RWPE2 (cell line): Measurements from ENCODE around the gene STX1A.

Source experiments
- ATAC-seq: fragments of 200-7000 bp; cut with Tn5 transposase; 3 replicates; pipeline ENCODE4 v1.9.1; 2021; ENCODE audit warnings: low read depth
- DNase-seq: peaks from one replicate; pipeline ENCODE4 v3.0.0-alpha.2; 2020; ENCODE audit warnings: low spot score
- H3K27ac ChIP-seq: fragments of 450-650 bp; 2 replicates; pipeline ENCODE4 v1.5.1; 2017; ENCODE audit warnings: mild to moderate bottlenecking; ENCODE audit not compliant: poor library complexity, severe bottlenecking
- H3K27me3 ChIP-seq: fragments of 250-450 bp; sonication (Bioruptor Pico); 2 replicates; pipeline ENCODE4 v1.5.1; 2021; ENCODE audit warnings: mild to moderate bottlenecking, moderate library complexity; ENCODE audit not compliant: insufficient read depth, poor library complexity, severe bottlenecking
- H3K36me3 ChIP-seq: fragments of 250-450 bp; sonication (Bioruptor Pico); 2 replicates; pipeline ENCODE4 v1.5.1; 2020; ENCODE audit warnings: low read depth, mild to moderate bottlenecking, moderate library complexity
- H3K4me1 ChIP-seq: fragments of 250-450 bp; sonication (Bioruptor Pico); 2 replicates; pipeline ENCODE4 v1.5.1; 2021; ENCODE audit warnings: mild to moderate bottlenecking, moderate library complexity; ENCODE audit not compliant: insufficient read depth, poor library complexity, severe bottlenecking
- H3K4me3 ChIP-seq: fragments of 250-450 bp; sonication (Bioruptor Pico); 2 replicates; pipeline ENCODE4 v1.5.1; 2021; ENCODE audit warnings: mild to moderate bottlenecking, moderate library complexity; ENCODE audit not compliant: severe bottlenecking
- H3K9me3 ChIP-seq: fragments of 250-450 bp; sonication (Bioruptor Pico); 2 replicates; pipeline ENCODE4 v1.5.1; 2021; ENCODE audit warnings: mild to moderate bottlenecking, moderate library complexity; ENCODE audit not compliant: severe bottlenecking
- TF ChIP-seq, protein P1 (sequence below): fragments of 450-650 bp; IDR thresholded peaks from one replicate; pipeline ENCODE4 v1.5.1; 2017; ENCODE audit warnings: mild to moderate bottlenecking, moderate library complexity; ENCODE audit not compliant: poor library complexity, severe bottlenecking

The STX1A gene

DNA sequence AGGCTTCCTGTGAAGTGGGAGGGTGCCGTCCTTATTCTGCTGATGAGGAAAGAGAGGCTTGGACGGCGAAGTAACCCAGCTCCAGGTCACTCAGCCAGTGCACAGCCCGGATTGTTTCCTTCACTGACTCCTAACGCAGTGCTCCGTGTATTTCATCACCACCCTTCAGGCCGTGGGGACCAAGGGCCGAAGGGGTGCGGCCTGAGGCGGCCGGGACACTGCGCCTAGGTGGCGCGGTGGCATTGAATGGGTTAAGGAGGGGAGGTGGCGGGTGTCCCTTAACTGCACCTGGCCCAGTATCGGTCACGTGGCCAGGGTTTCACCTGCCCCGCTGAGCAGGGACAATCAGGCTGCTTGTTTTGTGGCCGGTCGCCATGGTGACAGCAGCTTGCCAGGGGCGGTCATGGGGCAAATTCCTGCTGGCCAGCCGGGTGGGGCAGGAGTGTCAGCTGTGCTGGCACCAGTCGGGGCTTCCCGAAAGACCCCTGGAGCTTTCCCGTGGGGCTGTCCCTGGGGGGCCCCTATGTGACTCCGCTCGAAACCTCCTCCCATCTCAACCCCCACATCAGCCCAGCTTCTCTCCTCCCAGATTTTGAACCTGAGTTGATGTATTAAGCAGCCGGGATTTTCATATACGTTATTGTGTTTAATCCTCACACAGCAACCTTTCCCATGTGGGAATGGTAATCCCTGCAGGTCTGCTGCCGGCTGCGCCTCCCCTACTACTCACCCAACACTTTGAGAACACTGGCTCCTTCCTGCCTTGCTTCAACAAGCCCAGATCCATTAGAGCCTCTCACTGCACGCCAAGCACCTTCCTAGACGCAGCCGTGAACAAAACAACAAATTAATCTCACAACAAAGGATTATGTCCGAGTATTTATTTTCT lies 23.5 kb upstream of the STX1A start:
- Histone ChIP-seq H3K9me3 (no peaks in the 10 kb centered on the region), H3K27me3 (no peaks in the 10 kb centered on the region), H3K36me3 (no peaks in the 10 kb centered on the region), H3K27ac (no peak overlapping the region), H3K4me3 (no peak overlapping the region), H3K4me1 (no peaks in the 10 kb centered on the region)
- TF ChIP-seq, protein P1, sequence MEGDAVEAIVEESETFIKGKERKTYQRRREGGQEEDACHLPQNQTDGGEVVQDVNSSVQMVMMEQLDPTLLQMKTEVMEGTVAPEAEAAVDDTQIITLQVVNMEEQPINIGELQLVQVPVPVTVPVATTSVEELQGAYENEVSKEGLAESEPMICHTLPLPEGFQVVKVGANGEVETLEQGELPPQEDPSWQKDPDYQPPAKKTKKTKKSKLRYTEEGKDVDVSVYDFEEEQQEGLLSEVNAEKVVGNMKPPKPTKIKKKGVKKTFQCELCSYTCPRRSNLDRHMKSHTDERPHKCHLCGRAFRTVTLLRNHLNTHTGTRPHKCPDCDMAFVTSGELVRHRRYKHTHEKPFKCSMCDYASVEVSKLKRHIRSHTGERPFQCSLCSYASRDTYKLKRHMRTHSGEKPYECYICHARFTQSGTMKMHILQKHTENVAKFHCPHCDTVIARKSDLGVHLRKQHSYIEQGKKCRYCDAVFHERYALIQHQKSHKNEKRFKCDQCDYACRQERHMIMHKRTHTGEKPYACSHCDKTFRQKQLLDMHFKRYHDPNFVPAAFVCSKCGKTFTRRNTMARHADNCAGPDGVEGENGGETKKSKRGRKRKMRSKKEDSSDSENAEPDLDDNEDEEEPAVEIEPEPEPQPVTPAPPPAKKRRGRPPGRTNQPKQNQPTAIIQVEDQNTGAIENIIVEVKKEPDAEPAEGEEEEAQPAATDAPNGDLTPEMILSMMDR = no peak
- no peak for DNase-seq
- ATAC-seq = no peak

DNA sequence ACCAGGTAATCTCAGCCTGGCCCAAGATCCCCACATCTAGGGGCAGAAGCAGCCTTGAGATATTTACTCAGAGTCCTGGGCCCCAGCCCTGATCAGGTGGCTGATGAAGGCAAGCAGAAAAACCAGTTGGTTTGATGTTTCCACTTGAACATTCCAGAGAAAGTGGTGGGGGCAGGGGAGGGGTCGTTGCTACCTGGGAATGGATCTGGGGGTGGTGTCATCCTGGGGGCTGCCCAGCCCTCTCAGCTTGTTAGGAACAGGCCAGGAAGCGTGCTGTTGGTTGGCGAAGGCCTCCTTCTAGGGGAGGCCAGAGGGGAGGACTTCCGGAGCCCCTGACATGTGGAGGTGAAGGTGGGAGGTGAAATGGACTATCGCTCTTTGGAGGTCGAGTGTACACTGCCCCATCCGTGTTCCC lies 22.9 kb upstream of the STX1A start:
- H3K4me3 ChIP-seq = no peak overlapping the region
- H3K4me1 ChIP-seq = no peaks in the 10 kb centered on the region
- TF ChIP-seq, protein P1 = no peak
- H3K27me3 ChIP-seq = no peaks in the 10 kb centered on the region
- H3K27ac ChIP-seq = no peak overlapping the region
- ATAC-seq (no peak), DNase-seq (no peak)
- no peaks in the 10 kb centered on the region for H3K9me3 ChIP-seq
- H3K36me3 ChIP-seq = peaks cover 3% of the 10 kb centered on the region; the same call in 1 of the 2 replicates

DNA sequence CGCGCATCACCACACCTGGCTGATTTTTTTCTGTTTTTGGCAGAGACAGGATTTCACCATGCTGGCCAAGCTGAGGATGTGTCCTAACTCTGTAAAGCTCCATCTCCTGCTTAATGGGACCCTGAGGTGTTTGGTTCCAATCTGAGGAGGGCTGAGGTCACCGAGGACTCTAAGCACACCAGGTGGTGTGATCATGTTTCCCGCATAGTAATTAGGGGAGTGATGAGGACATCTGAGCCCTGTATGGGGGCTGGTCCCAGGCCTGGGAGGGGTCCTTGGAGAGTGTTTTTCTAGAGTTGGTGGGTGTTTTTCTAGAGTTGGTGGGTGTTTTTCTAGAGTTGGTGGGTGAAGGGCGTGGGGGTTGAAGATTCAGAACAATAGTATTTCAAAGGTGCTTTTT lies 22.1 kb upstream of the STX1A start:
- H3K9me3 ChIP-seq = no peaks in the 10 kb centered on the region
- no peak overlapping the region for H3K4me3 ChIP-seq
- ATAC-seq = no peak
- TF ChIP-seq, protein P1 = no peak
- DNase-seq = no peak
- H3K36me3 ChIP-seq = peaks cover 9% of the 10 kb centered on the region
- H3K27me3 ChIP-seq = no peaks in the 10 kb centered on the region
- no peak overlapping the region for H3K27ac ChIP-seq
- H3K4me1 ChIP-seq = no peaks in the 10 kb centered on the region

DNA sequence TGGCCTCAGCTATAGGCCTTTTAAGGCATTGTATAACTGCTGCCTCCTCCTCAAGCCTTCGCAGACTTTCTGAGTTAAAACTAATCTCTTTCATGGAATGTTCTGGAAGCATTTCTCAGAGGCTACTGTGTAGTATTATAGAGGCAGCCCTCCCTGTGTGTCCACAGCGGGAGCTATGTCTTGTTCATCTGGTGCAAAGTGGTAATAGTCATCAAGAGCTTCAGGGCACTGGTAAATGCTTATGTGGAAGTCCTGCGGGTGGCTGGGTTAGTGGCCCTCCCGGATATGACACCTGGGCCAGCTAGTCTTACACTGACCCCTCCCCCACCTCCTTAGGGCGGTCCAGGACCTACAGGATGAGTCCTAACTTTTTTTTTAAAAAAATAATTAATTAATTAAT lies 21.3 kb upstream of the STX1A start:
- no peak for DNase-seq
- no peaks in the 10 kb centered on the region for H3K4me1 ChIP-seq
- TF ChIP-seq, protein P1 = no peak
- H3K4me3 ChIP-seq = no peak overlapping the region
- no peak for ATAC-seq
- H3K36me3 ChIP-seq = peaks cover 13% of the 10 kb centered on the region
- H3K27me3 ChIP-seq = no peaks in the 10 kb centered on the region
- no peaks in the 10 kb centered on the region for H3K9me3 ChIP-seq
- H3K27ac ChIP-seq = no peak overlapping the region

DNA sequence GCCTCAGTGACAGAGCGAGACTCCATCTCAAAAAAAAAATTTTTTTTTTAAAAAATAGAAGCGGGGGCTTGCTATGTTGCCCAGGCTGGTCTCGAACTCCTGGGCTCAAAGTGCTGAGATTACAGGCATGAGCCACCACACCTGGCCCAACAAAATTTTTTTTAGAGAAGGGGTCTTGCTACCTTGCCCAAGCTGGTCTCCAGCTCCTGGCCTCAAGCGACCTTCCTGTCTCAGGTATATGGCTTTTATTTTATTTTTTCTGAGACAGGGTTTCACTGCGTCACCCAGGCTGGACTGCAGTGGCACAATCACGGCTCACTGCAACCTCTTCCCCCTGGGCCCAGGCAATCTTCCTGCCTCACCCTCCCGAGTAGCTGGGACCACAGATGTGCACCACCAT lies 20.7 kb upstream of the STX1A start:
- TF ChIP-seq, protein P1 = no peak
- no peak overlapping the region for H3K27ac ChIP-seq
- no peak for DNase-seq
- H3K36me3 ChIP-seq = peaks cover 13% of the 10 kb centered on the region
- no peaks in the 10 kb centered on the region for H3K9me3 ChIP-seq
- H3K4me1 ChIP-seq = no peaks in the 10 kb centered on the region
- no peak overlapping the region for H3K4me3 ChIP-seq
- ATAC-seq = no peak
- H3K27me3 ChIP-seq = no peaks in the 10 kb centered on the region
